Loucy (cell line): ENCODE data around the gene SLC7A1.

Source experiments
- EZH2phosphoT487 ChIP-seq: fragments of 200-600 bp; IDR thresholded peaks from 2 replicates; pipeline ENCODE4 v1.6.1; 2018; ENCODE audit warnings: antibody characterized with exemption, mild to moderate bottlenecking, moderate library complexity, borderline replicate concordance
- TF ChIP-seq, protein P1 (sequence below): fragments of 200-600 bp; sonication (generic); conservative IDR thresholded peaks from 2 replicates; pipeline ENCODE4 v1.5.1; 2014; ENCODE audit warnings: mild to moderate bottlenecking, antibody characterized with exemption, low read length

DNA sequence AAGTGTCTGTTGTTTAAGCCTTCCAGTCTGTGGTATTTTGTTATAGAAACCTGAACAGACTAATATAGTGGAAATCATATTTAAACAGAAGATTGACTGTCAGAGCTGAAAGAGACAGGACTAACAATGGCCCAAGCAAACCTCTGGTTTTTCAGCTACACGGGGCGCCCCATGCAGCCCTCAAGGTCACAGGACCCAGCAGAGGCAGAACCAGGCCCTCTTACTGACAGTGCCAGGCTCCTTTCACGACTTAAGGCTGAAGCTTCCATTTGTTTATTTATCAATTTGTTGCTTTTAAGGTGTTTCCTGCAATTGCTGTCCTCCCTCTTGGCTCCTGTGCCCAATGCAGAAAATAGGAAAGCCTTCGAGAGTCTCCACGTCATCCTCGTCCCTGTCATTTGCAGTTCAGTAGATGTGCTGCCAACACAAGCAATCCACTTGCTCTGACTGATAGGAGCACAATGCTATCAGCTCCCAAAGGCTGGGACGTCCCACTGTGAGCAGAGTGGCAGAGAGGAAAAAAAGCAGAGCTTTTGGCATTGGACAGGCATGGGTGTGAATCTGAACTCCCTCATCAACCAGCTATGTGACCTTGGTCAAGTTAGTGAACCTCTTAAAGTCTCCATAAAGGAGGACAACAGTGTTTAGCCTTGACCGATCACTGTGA, 10.5 kb upstream of the SLC7A1 start:
- TF ChIP-seq, protein P1, sequence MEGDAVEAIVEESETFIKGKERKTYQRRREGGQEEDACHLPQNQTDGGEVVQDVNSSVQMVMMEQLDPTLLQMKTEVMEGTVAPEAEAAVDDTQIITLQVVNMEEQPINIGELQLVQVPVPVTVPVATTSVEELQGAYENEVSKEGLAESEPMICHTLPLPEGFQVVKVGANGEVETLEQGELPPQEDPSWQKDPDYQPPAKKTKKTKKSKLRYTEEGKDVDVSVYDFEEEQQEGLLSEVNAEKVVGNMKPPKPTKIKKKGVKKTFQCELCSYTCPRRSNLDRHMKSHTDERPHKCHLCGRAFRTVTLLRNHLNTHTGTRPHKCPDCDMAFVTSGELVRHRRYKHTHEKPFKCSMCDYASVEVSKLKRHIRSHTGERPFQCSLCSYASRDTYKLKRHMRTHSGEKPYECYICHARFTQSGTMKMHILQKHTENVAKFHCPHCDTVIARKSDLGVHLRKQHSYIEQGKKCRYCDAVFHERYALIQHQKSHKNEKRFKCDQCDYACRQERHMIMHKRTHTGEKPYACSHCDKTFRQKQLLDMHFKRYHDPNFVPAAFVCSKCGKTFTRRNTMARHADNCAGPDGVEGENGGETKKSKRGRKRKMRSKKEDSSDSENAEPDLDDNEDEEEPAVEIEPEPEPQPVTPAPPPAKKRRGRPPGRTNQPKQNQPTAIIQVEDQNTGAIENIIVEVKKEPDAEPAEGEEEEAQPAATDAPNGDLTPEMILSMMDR = no peak
- TF ChIP-seq EZH2phosphoT487 = no peak
